Lung (tissue), 12 donors: Measurements from ENCODE around the gene KLF16. TPM values are rescaled to one million over a fixed set of nuclear protein-coding genes. Genes with fewer than 3 reads are reported as not detected.

Experiments used
- ATAC-seq: fragments of 200-7000 bp; cut with Tn5 transposase; one replicate; pipeline ENCODE4 v1.9.1; 2020; ENCODE audit warnings: moderate number of reproducible peaks; ENCODE audit not compliant: insufficient read depth, low FRiP score
- DNase-seq, 3 donors: peaks; one replicate each; pipeline ENCODE4 v3.0.0-alpha.2; 2013 to 2017
- H3K27ac ChIP-seq, 2 donors: one replicate each; pipeline ENCODE4 v1.5.1; 2013; ENCODE audit warnings: mild to moderate bottlenecking in 2 of 2, moderate library complexity in 2 of 2, control low read depth in 1 of 2, inconsistent platforms in 1 of 2, low read depth in 1 of 2, low read length in 1 of 2
- H3K27me3 ChIP-seq, 3 donors: one replicate each; pipeline ENCODE4 v1.5.1; 2013; ENCODE audit warnings: low read length in 2 of 3; ENCODE audit not compliant: control insufficient read depth in 3 of 3, insufficient read depth in 3 of 3
- H3K36me3 ChIP-seq, 4 donors: one replicate each; pipeline ENCODE4 v1.5.1; 2013; ENCODE audit warnings: low read length in 4 of 4, mild to moderate bottlenecking in 1 of 4, moderate library complexity in 1 of 4; ENCODE audit not compliant: control insufficient read depth in 4 of 4, insufficient read depth in 4 of 4
- H3K4me1 ChIP-seq, 5 donors: one replicate each; pipeline ENCODE4 v1.5.1; 2013; ENCODE audit warnings: low read length in 5 of 5, mild to moderate bottlenecking in 2 of 5, moderate library complexity in 1 of 5; ENCODE audit not compliant: control insufficient read depth in 5 of 5, insufficient read depth in 5 of 5
- H3K4me3 ChIP-seq: one replicate; pipeline ENCODE4 v1.5.1; 2013; ENCODE audit warnings: mild to moderate bottlenecking, control low read depth, moderate library complexity
- H3K9ac ChIP-seq, 2 donors: one replicate each; pipeline ENCODE4 v1.5.1; 2013; ENCODE audit warnings: low read length in 2 of 2, control low read depth in 1 of 2; ENCODE audit not compliant: insufficient read depth in 1 of 2
- H3K9me3 ChIP-seq, 4 donors: one replicate each; pipeline ENCODE4 v1.5.1; 2013; ENCODE audit warnings: low read length in 3 of 4, mild to moderate bottlenecking in 1 of 4, moderate library complexity in 1 of 4; ENCODE audit not compliant: control insufficient read depth in 4 of 4, insufficient read depth in 3 of 4
- WGBS, 2 donors: extraction: QIAGEN DNeasy Blood & Tissue Kit; methylation state at CpG; one replicate each; pipeline ENCODE4 v1.1.7; 2013; 5-methylcytosine and 5-hydroxymethylcytosine counted together
- polyA plus RNA-seq, 2 donors: library from polyadenylated mRNA; stranded (reverse); fragments of 200-250 nt; gene quantifications; one replicate each; pipeline ENCODE4 v1.2.1, GENCODE V29; 2013
- total RNA-seq, 2 donors: library from RNA; depleted of rRNA in 1 of 2; stranded (reverse); fragments of >200 nt in 1 of 2; gene quantifications; one replicate each; pipeline ENCODE4 v1.2.1, GENCODE V29; 2014 to 2021
- TF ChIP-seq, protein P1 (sequence below): IDR thresholded peaks from 2 replicates; pipeline ENCODE4 v1.5.1; 2012; ENCODE audit warnings: mild to moderate bottlenecking; ENCODE audit errors: control extremely low read depth, extremely low read depth
- donor health status: control.
- donor health status: control.
- donor health status: Bipolar disorder and iron deficiency.
- donor health status: healthy.
- donor health status: DM: yes; HTN: yes; CAD: no.

The KLF16 gene
- total and polyA plus RNA-seq, 4 donors: 3.3 to 25.6 (median 15.8) TPM

DNA sequence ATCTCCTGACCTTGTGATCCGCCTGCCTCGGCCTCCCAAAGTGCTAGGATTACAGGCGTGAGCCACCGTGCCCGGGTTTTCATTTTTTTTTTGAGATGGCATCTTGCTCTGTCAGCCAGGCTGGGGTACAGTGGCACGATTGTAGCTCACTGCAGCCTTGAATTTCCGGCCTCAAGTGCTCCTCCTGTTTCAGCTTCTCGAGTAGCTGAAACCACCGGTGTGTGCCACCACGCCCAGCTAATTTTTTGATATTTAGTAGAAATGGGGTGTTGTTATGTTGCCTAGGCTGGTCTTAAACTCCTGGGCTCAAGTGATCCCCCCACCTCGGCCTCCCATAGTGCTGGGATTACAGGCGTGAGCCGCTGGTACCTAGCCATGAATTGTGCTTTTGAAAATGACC is 47.7 kb upstream of the KLF16 start:
- TF ChIP-seq, protein P1, sequence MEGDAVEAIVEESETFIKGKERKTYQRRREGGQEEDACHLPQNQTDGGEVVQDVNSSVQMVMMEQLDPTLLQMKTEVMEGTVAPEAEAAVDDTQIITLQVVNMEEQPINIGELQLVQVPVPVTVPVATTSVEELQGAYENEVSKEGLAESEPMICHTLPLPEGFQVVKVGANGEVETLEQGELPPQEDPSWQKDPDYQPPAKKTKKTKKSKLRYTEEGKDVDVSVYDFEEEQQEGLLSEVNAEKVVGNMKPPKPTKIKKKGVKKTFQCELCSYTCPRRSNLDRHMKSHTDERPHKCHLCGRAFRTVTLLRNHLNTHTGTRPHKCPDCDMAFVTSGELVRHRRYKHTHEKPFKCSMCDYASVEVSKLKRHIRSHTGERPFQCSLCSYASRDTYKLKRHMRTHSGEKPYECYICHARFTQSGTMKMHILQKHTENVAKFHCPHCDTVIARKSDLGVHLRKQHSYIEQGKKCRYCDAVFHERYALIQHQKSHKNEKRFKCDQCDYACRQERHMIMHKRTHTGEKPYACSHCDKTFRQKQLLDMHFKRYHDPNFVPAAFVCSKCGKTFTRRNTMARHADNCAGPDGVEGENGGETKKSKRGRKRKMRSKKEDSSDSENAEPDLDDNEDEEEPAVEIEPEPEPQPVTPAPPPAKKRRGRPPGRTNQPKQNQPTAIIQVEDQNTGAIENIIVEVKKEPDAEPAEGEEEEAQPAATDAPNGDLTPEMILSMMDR: no peak
- ATAC-seq (no peak), DNase-seq (no peak)
- Histone ChIP-seq H3K4me1 (peaks cover 0 to 10% (median 0%) of the 10 kb centered on the region in 5 donors), H3K27ac (no peak overlapping the region), H3K9ac (no peak overlapping the region), H3K36me3 (peaks cover 0 to 34% (median 4%) of the 10 kb centered on the region in 4 donors), H3K27me3 (no peaks in the 10 kb centered on the region), H3K4me3 (no peak overlapping the region), H3K9me3 (no peaks in the 10 kb centered on the region)
- 85 to 89% methylated on average over 13 of the region's 13 CpGs for WGBS, 2 donors

DNA sequence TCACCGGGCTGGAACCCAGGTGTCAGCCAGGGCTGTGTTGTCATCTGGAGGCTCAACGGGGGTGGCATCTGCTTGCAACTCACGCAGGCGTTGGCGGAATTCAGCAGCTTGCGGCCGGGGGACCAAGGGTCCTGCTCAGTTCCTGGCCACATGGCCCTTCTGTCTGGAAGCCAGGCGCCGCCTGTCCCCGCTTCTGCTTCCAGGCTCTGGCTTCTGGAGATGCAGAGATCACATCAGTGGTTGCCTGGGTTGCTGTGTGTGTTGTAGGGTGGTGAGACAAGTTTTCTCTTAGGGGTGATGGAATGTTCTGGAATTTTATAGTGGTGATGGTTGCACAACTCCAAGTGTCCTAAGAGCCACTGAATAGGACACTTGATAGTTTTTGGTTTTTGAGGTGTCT is 46.8 kb upstream of the KLF16 start:
- WGBS, 2 donors: 87 to 91% methylated on average over 10 of the region's 10 CpGs
- H3K4me3 ChIP-seq: no peak overlapping the region
- H3K4me1 ChIP-seq: peaks cover 0 to 16% (median 0%) of the 10 kb centered on the region in 5 donors
- no peak for DNase-seq
- no peak overlapping the region for H3K9ac ChIP-seq
- H3K9me3 ChIP-seq: no peaks in the 10 kb centered on the region
- peak overlapping the region in 1 of 2 donors; percentile 63 for H3K27ac ChIP-seq
- no peak for ATAC-seq
- TF ChIP-seq, protein P1: no peak
- peaks cover 0 to 32% (median 4%) of the 10 kb centered on the region in 4 donors for H3K36me3 ChIP-seq
- H3K27me3 ChIP-seq: no peaks in the 10 kb centered on the region

DNA sequence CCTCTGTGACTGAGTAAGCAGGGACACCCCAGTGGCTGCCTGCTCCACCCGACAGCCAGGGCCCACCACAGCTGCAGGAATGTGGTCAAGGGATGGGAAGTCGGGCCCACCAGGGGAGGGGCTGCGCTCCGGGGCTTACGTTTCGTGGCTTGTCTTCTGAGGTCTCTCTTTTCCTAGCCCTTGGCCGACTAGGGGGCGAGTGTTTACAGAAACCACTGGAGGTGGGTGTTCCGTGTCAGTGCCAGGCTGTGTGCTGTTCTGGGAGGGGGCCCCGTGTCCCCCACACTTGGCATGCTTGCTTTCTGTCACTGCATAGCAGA is 46.3 kb upstream of the KLF16 start:
- DNase-seq (no peak), ATAC-seq (no peak)
- Histone ChIP-seq H3K36me3 (peaks cover 0 to 28% (median 4%) of the 10 kb centered on the region in 4 donors), H3K4me1 (peaks cover 0 to 16% (median 2%) of the 10 kb centered on the region in 5 donors), H3K27ac (peak overlapping the region in 1 of 2 donors; percentile 63), H3K4me3 (no peak overlapping the region), H3K9me3 (no peaks in the 10 kb centered on the region), H3K9ac (no peak overlapping the region), H3K27me3 (no peaks in the 10 kb centered on the region)
- WGBS, 2 donors: 28 to 46% methylated on average over 8 to 10 of the region's 10 CpGs
- TF ChIP-seq, protein P1: no peak

DNA sequence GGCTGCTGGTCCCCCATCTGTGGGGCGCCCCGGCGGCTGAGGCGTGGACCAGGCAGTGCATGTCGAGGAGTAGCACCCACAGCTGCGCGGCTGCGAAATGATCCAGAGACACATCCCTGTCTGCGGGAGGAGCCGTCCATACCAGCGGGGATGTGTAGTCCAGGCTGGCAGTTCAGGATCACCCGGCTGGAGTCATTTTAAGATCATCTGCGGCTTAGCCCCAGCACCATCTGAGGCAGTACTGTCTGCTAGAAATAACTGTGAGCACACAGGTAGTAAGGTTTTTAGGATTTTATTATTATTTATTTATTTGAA is 44.9 kb upstream of the KLF16 start:
- Histone ChIP-seq H3K27me3 (no peaks in the 10 kb centered on the region), H3K9ac (no peak overlapping the region), H3K36me3 (peaks cover 0 to 21% (median 3%) of the 10 kb centered on the region in 4 donors), H3K4me3 (no peak overlapping the region), H3K27ac (peak overlapping the region in 1 of 2 donors; percentile 66), H3K9me3 (no peaks in the 10 kb centered on the region), H3K4me1 (peaks cover 0 to 18% (median 2%) of the 10 kb centered on the region in 5 donors)
- ATAC-seq (no peak), DNase-seq (no peak)
- 88 to 92% methylated on average over 13 of the region's 13 CpGs for WGBS, 2 donors
- TF ChIP-seq, protein P1: no peak
